Esophagus muscularis mucosa (tissue), 4 donors: ENCODE measurements around the gene PHACTR1.

Source experiments
- EP300 ChIP-seq: sonication (generic); formaldehyde crosslinking; IDR thresholded peaks from one replicate; pipeline ENCODE4 v1.6.1; 2017; ENCODE audit warnings: antibody characterized with exemption
- POLR2A ChIP-seq: fragments of 450-650 bp; IDR thresholded peaks from one replicate; pipeline ENCODE4 v1.6.1; 2017; ENCODE audit warnings: antibody characterized with exemption, moderate library complexity, mild to moderate bottlenecking, low read depth
- POLR2AphosphoS5 ChIP-seq, 2 donors: sonication (generic); formaldehyde crosslinking; IDR thresholded peaks; one replicate each; pipeline ENCODE4 v1.6.1; 2017; ENCODE audit warnings: antibody characterized with exemption in 2 of 2
- TF ChIP-seq, protein P1 (sequence below), 3 experiments: fragments of 200-600 bp in 2 of 3; fragments of 450-650 bp in 1 of 3; sonication (generic) in 2 of 3; IDR thresholded peaks; one replicate each; pipeline ENCODE4 v1.5.1; 2017 to 2019; ENCODE audit warnings: antibody characterized with exemption in 3 of 3, mild to moderate bottlenecking in 2 of 3, moderate library complexity in 1 of 3

GRCh38 chr6:12826584-12826983, 110.0 kb downstream of the PHACTR1 start:
- TF ChIP-seq, protein P1, sequence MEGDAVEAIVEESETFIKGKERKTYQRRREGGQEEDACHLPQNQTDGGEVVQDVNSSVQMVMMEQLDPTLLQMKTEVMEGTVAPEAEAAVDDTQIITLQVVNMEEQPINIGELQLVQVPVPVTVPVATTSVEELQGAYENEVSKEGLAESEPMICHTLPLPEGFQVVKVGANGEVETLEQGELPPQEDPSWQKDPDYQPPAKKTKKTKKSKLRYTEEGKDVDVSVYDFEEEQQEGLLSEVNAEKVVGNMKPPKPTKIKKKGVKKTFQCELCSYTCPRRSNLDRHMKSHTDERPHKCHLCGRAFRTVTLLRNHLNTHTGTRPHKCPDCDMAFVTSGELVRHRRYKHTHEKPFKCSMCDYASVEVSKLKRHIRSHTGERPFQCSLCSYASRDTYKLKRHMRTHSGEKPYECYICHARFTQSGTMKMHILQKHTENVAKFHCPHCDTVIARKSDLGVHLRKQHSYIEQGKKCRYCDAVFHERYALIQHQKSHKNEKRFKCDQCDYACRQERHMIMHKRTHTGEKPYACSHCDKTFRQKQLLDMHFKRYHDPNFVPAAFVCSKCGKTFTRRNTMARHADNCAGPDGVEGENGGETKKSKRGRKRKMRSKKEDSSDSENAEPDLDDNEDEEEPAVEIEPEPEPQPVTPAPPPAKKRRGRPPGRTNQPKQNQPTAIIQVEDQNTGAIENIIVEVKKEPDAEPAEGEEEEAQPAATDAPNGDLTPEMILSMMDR (IDR thresholded peaks at IDR 0.05) = no peak
- no peak for TF ChIP-seq POLR2A
- no peak for TF ChIP-seq POLR2AphosphoS5 (IDR thresholded peaks at IDR 0.05)
- no peak for TF ChIP-seq EP300
